Thoracic aorta (tissue), 2 donors: ENCODE results near the gene POU2F1. TPM values are rescaled to one million over a fixed set of nuclear protein-coding genes. Genes with fewer than 3 reads are reported as not detected.

ENCODE experiments used
- ATAC-seq: fragments of 150-250 bp; one replicate; pipeline ENCODE4 v1.8.0; 2017; ENCODE audit warnings: low read depth; ENCODE audit not compliant: insufficient number of reproducible peaks, low FRiP score
- DNase-seq: peaks from one replicate; pipeline ENCODE4 v3.0.0-alpha.2; 2020; ENCODE audit warnings: low spot score
- H3K27ac ChIP-seq, 2 donors: fragments of 200-600 bp; sonication (generic); 1 replicate in 1 of 2; 2 replicates in 1 of 2; pipeline ENCODE4 v1.5.1; 2016; ENCODE audit warnings: mild to moderate bottlenecking in 2 of 2, moderate library complexity in 2 of 2
- H3K27me3 ChIP-seq: fragments of 200-600 bp; sonication (generic); replicated peaks from 2 replicates; pipeline ENCODE4 v1.6.0; 2016; ENCODE audit warnings: mild to moderate bottlenecking; ENCODE audit not compliant: insufficient read depth
- H3K36me3 ChIP-seq: fragments of 200-600 bp; sonication (generic); one replicate; pipeline ENCODE4 v1.5.1; 2016
- H3K4me1 ChIP-seq, 2 donors: fragments of 200-600 bp; sonication (generic); 1 replicate in 1 of 2; 2 replicates in 1 of 2; pipeline versions ENCODE4 v1.5.1 to v1.6.0; 2016; ENCODE audit warnings: low read depth in 2 of 2, mild to moderate bottlenecking in 1 of 2; ENCODE audit not compliant: control insufficient read depth in 1 of 2
- H3K4me3 ChIP-seq: fragments of 200-600 bp; sonication (generic); 2 replicates; pipeline ENCODE4 v1.5.1; 2016; ENCODE audit warnings: mild to moderate bottlenecking
- H3K9me3 ChIP-seq: fragments of 200-600 bp; sonication (generic); 2 replicates; pipeline ENCODE4 v1.5.1; 2016
- total RNA-seq, 2 donors: library from RNA; depleted of rRNA; stranded (reverse); fragments of >200 nt; gene quantifications; one replicate each; pipeline versions ENCODE4 v1.1.0 to v1.2.3, GENCODE V29; 2016
- TF ChIP-seq, protein P1 (sequence below): fragments of 200-600 bp; sonication (generic); IDR thresholded peaks from one replicate; pipeline ENCODE4 v1.5.1; 2019; ENCODE audit warnings: antibody characterized with exemption

POU2F1 gene
- total RNA-seq, 2 donors from 2014 or later: 15.3 to 25.5 TPM

- TF ChIP-seq, protein P1, sequence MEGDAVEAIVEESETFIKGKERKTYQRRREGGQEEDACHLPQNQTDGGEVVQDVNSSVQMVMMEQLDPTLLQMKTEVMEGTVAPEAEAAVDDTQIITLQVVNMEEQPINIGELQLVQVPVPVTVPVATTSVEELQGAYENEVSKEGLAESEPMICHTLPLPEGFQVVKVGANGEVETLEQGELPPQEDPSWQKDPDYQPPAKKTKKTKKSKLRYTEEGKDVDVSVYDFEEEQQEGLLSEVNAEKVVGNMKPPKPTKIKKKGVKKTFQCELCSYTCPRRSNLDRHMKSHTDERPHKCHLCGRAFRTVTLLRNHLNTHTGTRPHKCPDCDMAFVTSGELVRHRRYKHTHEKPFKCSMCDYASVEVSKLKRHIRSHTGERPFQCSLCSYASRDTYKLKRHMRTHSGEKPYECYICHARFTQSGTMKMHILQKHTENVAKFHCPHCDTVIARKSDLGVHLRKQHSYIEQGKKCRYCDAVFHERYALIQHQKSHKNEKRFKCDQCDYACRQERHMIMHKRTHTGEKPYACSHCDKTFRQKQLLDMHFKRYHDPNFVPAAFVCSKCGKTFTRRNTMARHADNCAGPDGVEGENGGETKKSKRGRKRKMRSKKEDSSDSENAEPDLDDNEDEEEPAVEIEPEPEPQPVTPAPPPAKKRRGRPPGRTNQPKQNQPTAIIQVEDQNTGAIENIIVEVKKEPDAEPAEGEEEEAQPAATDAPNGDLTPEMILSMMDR: no peak
- DNase-seq (no peak), ATAC-seq (no peak)
- no peaks in the 10 kb centered on the region for H3K4me1 ChIP-seq
- H3K36me3 ChIP-seq: no peaks in the 10 kb centered on the region
- H3K4me3 ChIP-seq: no peak overlapping the region
- H3K9me3 ChIP-seq: no peaks in the 10 kb centered on the region
- no peak overlapping the region for H3K27ac ChIP-seq
- no peaks in the 10 kb centered on the region for H3K27me3 ChIP-seq
Observed at GRCh38 chr1:167367705-167368104, 147.0 kb downstream of the POU2F1 start.

DNA sequence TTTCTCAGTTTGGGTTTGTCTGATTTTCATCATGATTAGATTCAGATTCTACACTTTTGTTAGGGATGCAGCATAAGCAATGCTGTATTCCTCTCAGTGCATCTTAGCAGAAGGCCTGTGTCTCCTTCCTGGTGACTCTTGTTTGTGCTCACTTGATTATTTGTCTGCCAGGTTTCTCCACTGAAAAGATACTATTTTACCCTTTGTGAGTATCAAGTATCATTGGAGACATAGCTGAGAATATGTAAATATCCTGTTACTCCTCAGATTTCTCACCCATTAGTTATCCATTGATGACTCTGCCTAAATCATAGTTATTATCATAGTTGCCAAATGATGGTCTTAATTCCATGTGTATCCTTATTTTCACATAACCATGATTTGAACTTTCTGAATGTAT, 148.5 kb downstream of the POU2F1 start:
- Histone ChIP-seq H3K4me1 (no peaks in the 10 kb centered on the region), H3K4me3 (no peak overlapping the region), H3K36me3 (no peaks in the 10 kb centered on the region), H3K27me3 (no peaks in the 10 kb centered on the region), H3K9me3 (no peaks in the 10 kb centered on the region), H3K27ac (no peak overlapping the region)
- no peak for DNase-seq
- TF ChIP-seq, protein P1: no peak
- no peak for ATAC-seq

DNA sequence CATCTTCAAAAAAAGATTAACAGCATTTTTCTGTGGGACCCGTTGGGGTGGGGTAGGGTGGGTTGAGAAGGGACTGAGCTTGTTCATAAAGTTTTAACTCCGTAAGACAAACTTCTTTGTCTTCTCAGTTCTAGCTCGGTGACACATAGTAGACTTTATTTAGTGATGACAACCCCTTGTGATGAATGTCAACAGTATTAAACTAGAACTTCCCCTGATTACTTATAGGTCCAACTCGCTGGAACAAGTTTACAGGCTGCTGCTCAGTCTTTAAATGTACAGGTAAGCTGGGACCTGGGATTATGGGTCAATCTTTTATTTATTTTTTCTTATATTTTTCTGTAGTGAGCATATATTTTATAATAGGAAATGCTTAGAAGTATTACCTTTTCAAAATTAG, 149.2 kb downstream of the POU2F1 start:
- ATAC-seq: no peak

DNA sequence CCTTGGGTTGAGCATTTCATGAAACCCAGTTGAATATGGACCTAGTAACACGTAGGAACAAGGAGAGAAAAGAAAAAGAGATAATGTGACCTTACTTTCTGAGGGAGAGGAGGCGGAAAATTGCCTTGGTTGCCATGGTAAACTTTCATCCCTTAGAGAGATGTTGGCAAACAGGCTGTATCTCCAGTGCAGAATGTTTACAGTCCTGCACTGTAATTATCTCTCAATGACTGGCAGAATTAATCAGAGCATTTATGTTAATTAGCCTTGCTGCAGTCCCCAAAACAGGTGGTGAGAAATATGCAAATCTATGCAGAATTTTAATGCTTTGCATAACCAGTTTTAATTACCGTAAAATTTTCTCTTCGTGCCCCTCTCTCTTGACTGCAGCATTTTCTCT, 150.3 kb downstream of the POU2F1 start:
- no peak overlapping the region for H3K4me3 ChIP-seq
- H3K36me3 ChIP-seq: no peaks in the 10 kb centered on the region
- H3K4me1 ChIP-seq: no peaks in the 10 kb centered on the region
- no peaks in the 10 kb centered on the region for H3K9me3 ChIP-seq
- TF ChIP-seq, protein P1: no peak
- no peak for ATAC-seq
- no peaks in the 10 kb centered on the region for H3K27me3 ChIP-seq
- no peak overlapping the region for H3K27ac ChIP-seq
- DNase-seq: no peak

More for the DNA sequence above, 149.2 kb downstream of the POU2F1 start:
- Histone ChIP-seq H3K9me3 (no peaks in the 10 kb centered on the region), H3K4me3 (no peak overlapping the region), H3K27ac (no peak overlapping the region), H3K27me3 (no peaks in the 10 kb centered on the region), H3K36me3 (no peaks in the 10 kb centered on the region), H3K4me1 (no peaks in the 10 kb centered on the region)
- DNase-seq: no peak
- TF ChIP-seq, protein P1: no peak

DNA sequence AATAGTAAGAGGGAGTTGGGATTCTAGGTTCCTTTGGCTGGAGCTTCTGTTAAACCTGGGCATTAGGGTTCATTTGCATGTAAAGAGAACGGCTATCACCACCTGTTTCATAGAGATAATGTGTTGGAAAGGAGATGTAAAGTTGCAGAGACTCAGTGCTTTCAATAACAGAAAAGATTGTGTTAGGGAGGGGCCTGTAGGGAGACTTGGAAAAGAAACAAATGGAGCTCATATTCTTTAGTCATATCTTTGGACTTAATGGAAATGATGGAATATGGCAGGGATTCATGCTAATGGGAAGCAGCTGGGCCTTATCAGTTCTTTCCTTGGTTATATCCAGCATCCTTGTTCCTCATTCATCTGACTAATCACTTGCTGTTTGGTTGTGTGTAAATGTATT, 152.7 kb downstream of the POU2F1 start:
- DNase-seq: no peak
- TF ChIP-seq, protein P1: no peak
- no peak for ATAC-seq

More for the DNA sequence above, 152.7 kb downstream of the POU2F1 start:
- H3K27me3 ChIP-seq: no peaks in the 10 kb centered on the region
- H3K36me3 ChIP-seq: no peaks in the 10 kb centered on the region
- H3K27ac ChIP-seq: no peak overlapping the region
- no peaks in the 10 kb centered on the region for H3K9me3 ChIP-seq
- H3K4me3 ChIP-seq: no peak overlapping the region
- H3K4me1 ChIP-seq: no peaks in the 10 kb centered on the region
